ENCODE results near the gene ZNF436. TPM values are rescaled to one million over a fixed set of nuclear protein-coding genes. Genes with fewer than 3 reads are reported as not detected.

Gene ZNF436
- total and polyA plus RNA-seq, 9 of the 15 experiments (the other 6 are each of a cell fraction or from before 2014, with no cell fraction given) = 2.1 to 11.3 (median 6.8) TPM

DNA sequence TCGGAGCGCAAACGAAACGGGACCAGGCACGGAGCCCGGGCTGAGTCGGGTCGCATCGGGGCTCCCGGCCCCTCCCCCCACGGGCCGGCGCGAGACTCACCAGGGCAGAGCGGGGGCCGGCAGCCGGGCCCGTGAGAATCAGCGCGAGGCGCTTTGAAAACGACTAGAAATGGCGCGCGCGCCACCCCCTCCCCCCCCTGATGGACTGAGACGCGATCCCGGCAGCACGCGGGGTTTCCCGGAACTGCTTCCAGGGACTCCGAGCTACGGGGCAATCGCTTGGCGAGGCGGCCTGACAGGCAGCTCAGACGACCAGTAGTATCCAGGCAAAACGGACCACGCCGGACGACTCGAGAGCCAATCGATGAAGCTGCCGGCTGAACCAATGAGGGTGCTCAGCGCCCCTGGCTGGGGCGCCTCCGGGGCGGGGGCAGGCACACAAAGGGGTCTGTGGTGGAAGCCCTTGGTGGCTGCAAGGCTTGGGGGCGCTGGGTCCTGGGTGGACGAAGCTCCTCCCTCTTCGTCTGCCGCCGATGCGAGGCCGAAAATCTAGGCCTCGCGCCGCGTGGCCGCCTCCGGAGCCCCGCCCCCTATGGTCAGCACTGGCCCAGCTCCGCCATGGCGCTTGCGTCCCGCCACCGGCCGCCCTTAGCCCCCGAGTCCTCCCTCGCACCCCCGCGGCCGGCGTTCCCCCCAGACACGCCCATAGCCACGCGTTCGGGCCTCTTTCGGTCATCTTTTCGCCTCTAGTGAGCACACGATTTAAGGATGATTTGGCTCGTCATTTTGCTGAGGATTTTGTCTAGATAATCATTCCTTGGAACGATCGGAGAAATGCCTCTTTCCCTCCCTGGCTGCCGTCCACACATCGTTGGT is 25.3 kb downstream of the ZNF436 start, which contains the start of gene HNRNPR (continued):
- TF ChIP-seq, protein P1, sequence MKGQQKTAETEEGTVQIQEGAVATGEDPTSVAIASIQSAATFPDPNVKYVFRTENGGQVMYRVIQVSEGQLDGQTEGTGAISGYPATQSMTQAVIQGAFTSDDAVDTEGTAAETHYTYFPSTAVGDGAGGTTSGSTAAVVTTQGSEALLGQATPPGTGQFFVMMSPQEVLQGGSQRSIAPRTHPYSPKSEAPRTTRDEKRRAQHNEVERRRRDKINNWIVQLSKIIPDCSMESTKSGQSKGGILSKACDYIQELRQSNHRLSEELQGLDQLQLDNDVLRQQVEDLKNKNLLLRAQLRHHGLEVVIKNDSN (CRISPR knock-in tag; IDR thresholded peaks at IDR 0.05) = peak; percentile 73
- TF ChIP-seq TFAM (CRISPR knock-in tag; conservative IDR thresholded peaks at IDR 0.05) (no peak), ZNF24 (IDR thresholded peaks at IDR 0.05) (no peak), POLR2AphosphoS2 (IDR thresholded peaks at IDR 0.05; ENCODE audit: low read length) (no peak), BRCA1 (IDR thresholded peaks at IDR 0.05) (no peak), BRCA1 (CRISPR knock-in tag; IDR thresholded peaks at IDR 0.05) (no peak), ZNF431 (CRISPR knock-in tag; IDR thresholded peaks at IDR 0.05) (no peak; the same call in 1 of the 2 replicates), EP300 (IDR thresholded peaks at IDR 0.05; ENCODE audit: low read length) (no peak; the same call in 1 of the 2 replicates), RFX1 (IDR thresholded peaks at IDR 0.05) (peak; percentile 29; the same call in 1 of the 2 replicates), DACH1 (IDR thresholded peaks at IDR 0.05; ENCODE audit: partially characterized antibody) (no peak), TCFL5 (CRISPR knock-in tag; conservative IDR thresholded peaks at IDR 0.05) (no peak), HDAC3 (IDR thresholded peaks at IDR 0.05; ENCODE audit: borderline replicate concordance, partially characterized antibody) (no peak), SREBF1 (IDR thresholded peaks at IDR 0.05; ENCODE audit: borderline replicate concordance, low read depth, low read length) (no peak), STAT5B (CRISPR knock-in tag; IDR thresholded peaks at IDR 0.05) (no peak), ZEB2 (IDR thresholded peaks at IDR 0.05) (no peak), THRAP3 (IDR thresholded peaks at IDR 0.05; ENCODE audit: borderline replicate concordance) (no peak), ARHGAP35 (IDR thresholded peaks at IDR 0.05; ENCODE audit: partially characterized antibody) (no peak), ZFPM2 (CRISPR knock-in tag; IDR thresholded peaks at IDR 0.05) (no peak), CBFA2T2 (conservative IDR thresholded peaks at IDR 0.05) (no peak), SP1 (CRISPR knock-in tag; IDR thresholded peaks at IDR 0.05) (peak; percentile 94), ZNF561 (CRISPR knock-in tag; conservative IDR thresholded peaks at IDR 0.05) (no peak), PTTG1 (tag; IDR thresholded peaks at IDR 0.05; ENCODE audit: low read depth) (no peak), POLR2AphosphoS5 (IDR thresholded peaks at IDR 0.05; ENCODE audit: control insufficient read depth, insufficient read depth, low read depth, low read length) (peak; percentile 55), TCF7 (IDR thresholded peaks at IDR 0.05; ENCODE audit: borderline replicate concordance) (no peak)
- TF ChIP-seq, protein P2, sequence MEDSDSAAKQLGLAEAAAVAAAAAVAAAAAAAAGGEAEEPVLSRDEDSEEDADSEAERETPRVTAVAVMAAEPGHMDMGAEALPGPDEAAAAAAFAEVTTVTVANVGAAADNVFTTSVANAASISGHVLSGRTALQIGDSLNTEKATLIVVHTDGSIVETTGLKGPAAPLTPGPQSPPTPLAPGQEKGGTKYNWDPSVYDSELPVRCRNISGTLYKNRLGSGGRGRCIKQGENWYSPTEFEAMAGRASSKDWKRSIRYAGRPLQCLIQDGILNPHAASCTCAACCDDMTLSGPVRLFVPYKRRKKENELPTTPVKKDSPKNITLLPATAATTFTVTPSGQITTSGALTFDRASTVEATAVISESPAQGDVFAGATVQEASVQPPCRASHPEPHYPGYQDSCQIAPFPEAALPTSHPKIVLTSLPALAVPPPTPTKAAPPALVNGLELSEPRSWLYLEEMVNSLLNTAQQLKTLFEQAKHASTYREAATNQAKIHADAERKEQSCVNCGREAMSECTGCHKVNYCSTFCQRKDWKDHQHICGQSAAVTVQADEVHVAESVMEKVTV (CRISPR knock-in tag; IDR thresholded peaks at IDR 0.05) = peak; percentile 36
- TF ChIP-seq, protein P3, sequence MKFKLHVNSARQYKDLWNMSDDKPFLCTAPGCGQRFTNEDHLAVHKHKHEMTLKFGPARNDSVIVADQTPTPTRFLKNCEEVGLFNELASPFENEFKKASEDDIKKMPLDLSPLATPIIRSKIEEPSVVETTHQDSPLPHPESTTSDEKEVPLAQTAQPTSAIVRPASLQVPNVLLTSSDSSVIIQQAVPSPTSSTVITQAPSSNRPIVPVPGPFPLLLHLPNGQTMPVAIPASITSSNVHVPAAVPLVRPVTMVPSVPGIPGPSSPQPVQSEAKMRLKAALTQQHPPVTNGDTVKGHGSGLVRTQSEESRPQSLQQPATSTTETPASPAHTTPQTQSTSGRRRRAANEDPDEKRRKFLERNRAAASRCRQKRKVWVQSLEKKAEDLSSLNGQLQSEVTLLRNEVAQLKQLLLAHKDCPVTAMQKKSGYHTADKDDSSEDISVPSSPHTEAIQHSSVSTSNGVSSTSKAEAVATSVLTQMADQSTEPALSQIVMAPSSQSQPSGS (CRISPR knock-in tag; IDR thresholded peaks at IDR 0.05) = no peak; the same call in 1 of the 2 replicates
- TF ChIP-seq, protein P4, sequence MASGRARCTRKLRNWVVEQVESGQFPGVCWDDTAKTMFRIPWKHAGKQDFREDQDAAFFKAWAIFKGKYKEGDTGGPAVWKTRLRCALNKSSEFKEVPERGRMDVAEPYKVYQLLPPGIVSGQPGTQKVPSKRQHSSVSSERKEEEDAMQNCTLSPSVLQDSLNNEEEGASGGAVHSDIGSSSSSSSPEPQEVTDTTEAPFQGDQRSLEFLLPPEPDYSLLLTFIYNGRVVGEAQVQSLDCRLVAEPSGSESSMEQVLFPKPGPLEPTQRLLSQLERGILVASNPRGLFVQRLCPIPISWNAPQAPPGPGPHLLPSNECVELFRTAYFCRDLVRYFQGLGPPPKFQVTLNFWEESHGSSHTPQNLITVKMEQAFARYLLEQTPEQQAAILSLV (tag; IDR thresholded peaks at IDR 0.05) = no peak
